ENCODE measurements around the gene SKP1. TPM values are rescaled to one million over a fixed set of nuclear protein-coding genes. Genes with fewer than 3 reads are reported as not detected.

Gene SKP1
- total and polyA plus RNA-seq, 9 of the 15 experiments (the other 6 are each of a cell fraction or from before 2014, with no cell fraction given) = 301 to 2,109 (median 639) TPM

DNA sequence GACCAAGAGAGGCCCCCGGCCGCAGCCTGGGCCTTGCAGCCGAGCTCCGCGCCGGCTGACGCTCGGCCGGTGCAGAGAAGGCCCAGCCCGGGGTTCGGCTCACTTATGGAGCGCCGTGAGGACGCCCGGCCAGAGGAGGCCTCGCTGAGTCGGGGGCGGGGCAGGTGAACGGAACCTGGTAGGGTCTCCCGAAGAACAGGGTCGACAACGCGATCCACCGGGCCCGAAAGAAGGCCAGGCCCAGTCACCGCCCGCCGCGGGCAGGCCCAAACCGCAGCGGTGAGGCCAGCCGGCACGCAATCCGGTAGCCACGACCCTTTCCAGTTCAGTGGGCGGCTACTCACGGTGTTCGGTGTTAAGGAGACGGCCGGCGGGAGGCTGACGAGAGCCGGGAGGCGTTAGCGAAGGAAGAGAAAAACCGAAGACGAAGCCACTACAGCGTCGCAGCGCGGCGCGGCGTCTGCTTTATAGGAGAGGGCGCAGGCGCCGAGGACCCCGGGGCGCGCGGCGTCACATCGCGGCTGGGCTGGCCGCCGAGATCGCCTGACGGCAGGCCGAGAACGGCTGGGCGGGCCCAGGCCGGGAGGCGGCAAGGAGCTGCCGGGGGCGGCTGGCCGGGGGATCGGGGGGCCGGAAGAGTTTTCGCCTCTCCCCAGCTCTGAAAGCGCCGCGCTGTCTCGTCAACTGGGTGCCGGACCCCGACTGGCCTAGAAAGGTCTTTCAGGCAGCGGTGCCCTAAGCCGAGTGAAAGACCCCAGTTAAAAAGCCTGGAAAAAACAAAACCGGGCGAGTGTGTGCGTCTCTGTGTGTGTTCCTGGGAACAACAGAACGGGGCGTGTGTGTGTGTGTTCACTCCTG is at the start of gene SKP1 (continued):
- peak; percentile 93 for TF ChIP-seq SP1 (CRISPR knock-in tag; IDR thresholded peaks at IDR 0.05)

DNA sequence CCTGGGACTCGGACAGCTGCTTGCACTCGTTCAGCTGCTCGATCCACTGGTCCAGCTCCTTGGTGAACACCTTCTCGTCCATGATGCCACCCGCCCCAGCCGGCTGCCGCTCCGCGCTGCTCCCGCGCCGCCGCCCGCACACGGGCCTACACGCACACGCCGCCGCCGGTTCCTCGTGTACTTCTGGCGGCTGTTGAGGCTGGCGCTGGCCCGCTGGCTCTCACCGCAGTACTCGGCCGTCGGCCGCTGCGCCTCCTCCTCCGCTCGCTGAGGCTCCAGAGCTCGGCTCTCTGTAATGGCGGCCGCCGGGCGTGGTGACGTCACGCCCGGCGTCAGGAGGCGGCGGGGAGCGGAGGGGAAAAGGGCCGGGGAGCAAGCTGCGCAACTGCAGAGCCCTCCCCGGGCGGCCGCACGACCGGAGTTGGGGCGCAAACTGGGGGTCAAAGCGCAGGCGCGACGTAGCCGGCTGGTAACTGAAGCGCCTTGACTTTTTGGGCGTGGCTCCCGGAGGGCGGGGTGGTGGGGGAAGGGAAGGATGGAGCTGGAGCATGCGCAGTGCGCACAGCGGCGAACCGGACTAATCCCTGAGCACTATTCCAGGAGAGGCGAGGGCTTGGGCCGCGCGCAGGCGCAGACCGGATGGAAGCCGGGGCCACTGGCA is 49.2 kb upstream of the SKP1 start, which contains the start of gene PPP2CA:
Gene PPP2CA (minus strand): TSS at position 294 of the 661 bp plus-strand sequence. CDS start 212 bp downstream, at position 82.
- ChIA-PET POLR2A (interaction anchor here (0.6 to 8.6 kb wide), 12 partner anchors 10 to 1115 kb away, joined by 3 to 95 read pairs (median 4); partner anchors contain the start of gene SKP1), CTCF (ENCODE audit: low intra/inter-chr PET ratio) (no interaction called here)
- ATAC-seq (peak; percentile 88), DNase-seq (ENCODE audit: extremely low read depth in 1 of 4, low spot score in 3 of 4) (peak; percentile 93 to 99 (median 95)), FAIRE-seq (peak; percentile 85)
- in situ Hi-C loops (cut with MboI) = no loop called here
- WGBS (ENCODE audit: insufficient coverage, low coverage, missing lambda C conversion rate) = under 1% methylated on average over 29 of the region's 73 CpGs
- Histone ChIP-seq H3K27ac (ENCODE audit: extremely low read depth, low read depth, low read length) (peak within 1 kb of the TSS; percentile 99), H3K9ac (ENCODE audit: insufficient read depth in 1 of 2, low read depth in 2 of 2, low read length in 2 of 2) (peak within 1 kb of the TSS; percentile 99), H3K9me3 (replicated peaks; ENCODE audit: control insufficient read depth, insufficient read depth, low read depth, low read length) (no peaks in the 10 kb centered on the region), H3K27me3 (ENCODE audit: control insufficient read depth in 2 of 2, insufficient read depth in 2 of 2, low read length in 2 of 2) (no peaks in the 10 kb centered on the region), H4K20me1 (replicated peaks; ENCODE audit: control insufficient read depth, insufficient read depth, low read length) (peaks cover 38% of the 10 kb centered on the region), H3K9me1 (ENCODE audit: control insufficient read depth, insufficient read depth, low read length) (peaks cover 4% of the 10 kb centered on the region), H3K4me2 (ENCODE audit: insufficient read depth, low read length) (peak within 1 kb of the TSS; percentile 89), H3K79me2 (ENCODE audit: control insufficient read depth, insufficient read depth, low read length) (peaks cover 62% of the 10 kb centered on the region), H3K4me3 (peak within 1 kb of the TSS; percentile 97), H2AFZ (ENCODE audit: low read depth, low read length) (peak within 1 kb of the TSS; percentile 98), H3K36me3 (ENCODE audit: control insufficient read depth, insufficient read depth, low read length) (peaks cover 36% of the 10 kb centered on the region), H3K4me1 (replicated peaks in 1 of 2; ENCODE audit: control insufficient read depth in 2 of 2, insufficient read depth in 2 of 2, low read length in 2 of 2) (peaks cover 20 to 23% of the 10 kb centered on the region in 2 experiments)
- BruUV-seq (replicated peaks) = no TSS peak
- intact Hi-C loops (cut with micrococcal nuclease) = loop anchor here (2.0 kb wide), 3 partner anchors 23 to 63 kb away; no protein-coding TSS in a partner anchor
- TF ChIP-seq, protein P1, sequence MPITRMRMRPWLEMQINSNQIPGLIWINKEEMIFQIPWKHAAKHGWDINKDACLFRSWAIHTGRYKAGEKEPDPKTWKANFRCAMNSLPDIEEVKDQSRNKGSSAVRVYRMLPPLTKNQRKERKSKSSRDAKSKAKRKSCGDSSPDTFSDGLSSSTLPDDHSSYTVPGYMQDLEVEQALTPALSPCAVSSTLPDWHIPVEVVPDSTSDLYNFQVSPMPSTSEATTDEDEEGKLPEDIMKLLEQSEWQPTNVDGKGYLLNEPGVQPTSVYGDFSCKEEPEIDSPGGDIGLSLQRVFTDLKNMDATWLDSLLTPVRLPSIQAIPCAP (CRISPR knock-in tag; IDR thresholded peaks at IDR 0.05; ENCODE audit: borderline replicate concordance) = no peak
- TF ChIP-seq PHTF2 (CRISPR knock-in tag; IDR thresholded peaks at IDR 0.05) (no peak), ZNF764 (CRISPR knock-in tag; IDR thresholded peaks at IDR 0.05; ENCODE audit: low read depth) (no peak), SIN3A (IDR thresholded peaks at IDR 0.05; ENCODE audit: borderline replicate concordance in 2 of 2, control insufficient read depth in 1 of 2, low read depth in 2 of 2, low read length in 2 of 2) (peak; percentile 24 to 48; a peak in 2 of 4 replicates), LARP7 (IDR thresholded peaks at IDR 0.05) (0 out of 2 replicates have a peak, but pooled peaks have one; percentile 51)
- TF ChIP-seq, protein P2, sequence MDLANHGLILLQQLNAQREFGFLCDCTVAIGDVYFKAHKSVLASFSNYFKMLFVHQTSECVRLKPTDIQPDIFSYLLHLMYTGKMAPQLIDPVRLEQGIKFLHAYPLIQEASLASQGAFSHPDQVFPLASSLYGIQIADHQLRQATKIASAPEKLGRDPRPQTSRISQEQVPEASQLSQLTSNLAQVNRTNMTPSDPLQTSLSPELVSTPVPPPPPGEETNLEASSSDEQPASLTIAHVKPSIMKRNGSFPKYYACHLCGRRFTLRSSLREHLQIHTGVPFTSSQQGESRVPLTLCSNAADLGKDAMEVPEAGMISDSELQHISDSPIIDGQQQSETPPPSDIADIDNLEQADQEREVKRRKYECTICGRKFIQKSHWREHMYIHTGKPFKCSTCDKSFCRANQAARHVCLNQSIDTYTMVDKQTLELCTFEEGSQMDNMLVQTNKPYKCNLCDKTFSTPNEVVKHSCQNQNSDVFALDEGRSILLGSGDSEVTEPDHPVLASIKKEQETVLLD (IDR thresholded peaks at IDR 0.05) = peak; percentile 99
- TF ChIP-seq, protein P3, sequence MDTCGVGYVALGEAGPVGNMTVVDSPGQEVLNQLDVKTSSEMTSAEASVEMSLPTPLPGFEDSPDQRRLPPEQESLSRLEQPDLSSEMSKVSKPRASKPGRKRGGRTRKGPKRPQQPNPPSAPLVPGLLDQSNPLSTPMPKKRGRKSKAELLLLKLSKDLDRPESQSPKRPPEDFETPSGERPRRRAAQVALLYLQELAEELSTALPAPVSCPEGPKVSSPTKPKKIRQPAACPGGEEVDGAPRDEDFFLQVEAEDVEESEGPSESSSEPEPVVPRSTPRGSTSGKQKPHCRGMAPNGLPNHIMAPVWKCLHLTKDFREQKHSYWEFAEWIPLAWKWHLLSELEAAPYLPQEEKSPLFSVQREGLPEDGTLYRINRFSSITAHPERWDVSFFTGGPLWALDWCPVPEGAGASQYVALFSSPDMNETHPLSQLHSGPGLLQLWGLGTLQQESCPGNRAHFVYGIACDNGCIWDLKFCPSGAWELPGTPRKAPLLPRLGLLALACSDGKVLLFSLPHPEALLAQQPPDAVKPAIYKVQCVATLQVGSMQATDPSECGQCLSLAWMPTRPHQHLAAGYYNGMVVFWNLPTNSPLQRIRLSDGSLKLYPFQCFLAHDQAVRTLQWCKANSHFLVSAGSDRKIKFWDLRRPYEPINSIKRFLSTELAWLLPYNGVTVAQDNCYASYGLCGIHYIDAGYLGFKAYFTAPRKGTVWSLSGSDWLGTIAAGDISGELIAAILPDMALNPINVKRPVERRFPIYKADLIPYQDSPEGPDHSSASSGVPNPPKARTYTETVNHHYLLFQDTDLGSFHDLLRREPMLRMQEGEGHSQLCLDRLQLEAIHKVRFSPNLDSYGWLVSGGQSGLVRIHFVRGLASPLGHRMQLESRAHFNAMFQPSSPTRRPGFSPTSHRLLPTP (IDR thresholded peaks at IDR 0.05; ENCODE audit: borderline replicate concordance, extremely low read depth, insufficient read length) = no peak
- TF ChIP-seq, protein P4, sequence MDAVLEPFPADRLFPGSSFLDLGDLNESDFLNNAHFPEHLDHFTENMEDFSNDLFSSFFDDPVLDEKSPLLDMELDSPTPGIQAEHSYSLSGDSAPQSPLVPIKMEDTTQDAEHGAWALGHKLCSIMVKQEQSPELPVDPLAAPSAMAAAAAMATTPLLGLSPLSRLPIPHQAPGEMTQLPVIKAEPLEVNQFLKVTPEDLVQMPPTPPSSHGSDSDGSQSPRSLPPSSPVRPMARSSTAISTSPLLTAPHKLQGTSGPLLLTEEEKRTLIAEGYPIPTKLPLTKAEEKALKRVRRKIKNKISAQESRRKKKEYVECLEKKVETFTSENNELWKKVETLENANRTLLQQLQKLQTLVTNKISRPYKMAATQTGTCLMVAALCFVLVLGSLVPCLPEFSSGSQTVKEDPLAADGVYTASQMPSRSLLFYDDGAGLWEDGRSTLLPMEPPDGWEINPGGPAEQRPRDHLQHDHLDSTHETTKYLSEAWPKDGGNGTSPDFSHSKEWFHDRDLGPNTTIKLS (IDR thresholded peaks at IDR 0.05; ENCODE audit: borderline replicate concordance, low read depth) = peak; percentile 19; the same call in 1 of the 2 replicates

Measured in K562 (cell line).